LNCAP (cell line): ENCODE data around the gene SLC12A5.

Experiments
- TF ChIP-seq, protein P1 (sequence below): fragments of 450-650 bp; IDR thresholded peaks from 2 replicates; pipeline ENCODE4 v1.5.1; 2017; ENCODE audit warnings: mild to moderate bottlenecking

The SLC12A5 gene

GRCh38 chr20:46046588-46047310, 17.7 kb downstream of the SLC12A5 start:
- TF ChIP-seq, protein P1, sequence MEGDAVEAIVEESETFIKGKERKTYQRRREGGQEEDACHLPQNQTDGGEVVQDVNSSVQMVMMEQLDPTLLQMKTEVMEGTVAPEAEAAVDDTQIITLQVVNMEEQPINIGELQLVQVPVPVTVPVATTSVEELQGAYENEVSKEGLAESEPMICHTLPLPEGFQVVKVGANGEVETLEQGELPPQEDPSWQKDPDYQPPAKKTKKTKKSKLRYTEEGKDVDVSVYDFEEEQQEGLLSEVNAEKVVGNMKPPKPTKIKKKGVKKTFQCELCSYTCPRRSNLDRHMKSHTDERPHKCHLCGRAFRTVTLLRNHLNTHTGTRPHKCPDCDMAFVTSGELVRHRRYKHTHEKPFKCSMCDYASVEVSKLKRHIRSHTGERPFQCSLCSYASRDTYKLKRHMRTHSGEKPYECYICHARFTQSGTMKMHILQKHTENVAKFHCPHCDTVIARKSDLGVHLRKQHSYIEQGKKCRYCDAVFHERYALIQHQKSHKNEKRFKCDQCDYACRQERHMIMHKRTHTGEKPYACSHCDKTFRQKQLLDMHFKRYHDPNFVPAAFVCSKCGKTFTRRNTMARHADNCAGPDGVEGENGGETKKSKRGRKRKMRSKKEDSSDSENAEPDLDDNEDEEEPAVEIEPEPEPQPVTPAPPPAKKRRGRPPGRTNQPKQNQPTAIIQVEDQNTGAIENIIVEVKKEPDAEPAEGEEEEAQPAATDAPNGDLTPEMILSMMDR: no peak

- TF ChIP-seq, protein P1: no peak
These were observed 18.8 kb downstream of the SLC12A5 start for GRCh38 chr20:46047821-46048220.

DNA sequence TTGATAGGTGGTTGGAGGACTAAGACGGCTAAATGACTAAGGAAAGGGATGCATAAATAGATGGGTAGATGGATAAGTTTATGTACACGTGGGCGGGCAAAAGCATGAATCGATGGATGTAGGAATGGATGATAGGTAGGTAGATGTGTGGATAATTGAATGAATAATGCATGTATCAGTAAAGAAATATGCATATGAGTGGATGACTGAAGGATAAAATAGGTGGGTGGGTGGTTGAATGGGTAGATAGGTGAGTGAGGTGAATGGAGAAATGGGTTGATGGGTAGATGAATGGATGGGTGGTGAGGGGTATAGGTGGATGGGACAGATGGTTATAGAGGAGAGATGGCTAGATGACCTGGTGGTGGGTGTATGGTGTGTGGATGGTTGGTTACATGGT, 20.2 kb downstream of the SLC12A5 start:
- TF ChIP-seq, protein P1: no peak

- TF ChIP-seq, protein P1: no peak
These were observed 20.8 kb downstream of the SLC12A5 start for GRCh38 chr20:46049815-46050214.

- TF ChIP-seq, protein P1: no peak
These were observed 21.4 kb downstream of the SLC12A5 start for GRCh38 chr20:46050444-46050843.

GRCh38 chr20:46050885-46051284, 21.9 kb downstream of the SLC12A5 start:
- TF ChIP-seq, protein P1: no peak

DNA sequence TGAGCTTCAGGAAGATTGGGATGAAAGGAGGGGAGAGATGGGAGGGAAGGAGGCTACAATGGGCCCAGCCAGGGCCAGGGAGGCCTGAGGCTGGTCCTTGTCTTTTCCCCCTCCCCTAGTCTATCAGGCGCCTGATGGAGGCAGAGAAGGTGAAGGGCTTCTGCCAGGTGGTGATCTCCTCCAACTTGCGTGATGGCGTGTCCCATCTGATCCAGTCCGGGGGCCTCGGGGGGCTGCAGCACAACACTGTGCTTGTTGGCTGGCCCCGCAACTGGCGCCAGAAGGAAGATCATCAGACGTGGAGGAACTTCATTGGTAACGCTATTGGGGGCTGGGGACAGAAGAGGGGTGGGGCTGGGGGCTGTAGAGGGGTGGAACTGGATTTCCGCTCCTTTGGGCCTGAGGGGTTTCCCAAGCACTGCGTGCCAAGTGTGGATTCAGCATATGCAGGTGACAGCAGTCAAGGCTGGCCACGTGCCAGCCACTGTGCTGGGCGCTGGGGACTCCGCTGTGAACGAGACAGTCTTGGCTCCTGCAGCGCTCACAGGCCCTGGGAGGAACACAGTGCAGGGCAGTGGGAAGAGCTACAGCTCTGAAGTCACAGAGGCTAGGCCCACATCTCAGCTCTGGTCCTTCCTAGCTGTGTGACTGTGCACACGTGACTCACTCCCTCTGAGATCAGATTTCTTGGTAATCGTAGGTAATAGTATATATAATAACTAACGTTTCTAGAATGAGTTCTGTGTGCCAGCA, 22.7 kb downstream of the SLC12A5 start:
- TF ChIP-seq, protein P1: no peak
